NCI-H2227 (cell line): ENCODE data around the gene MAP2K4.
"Not testable (repeated sequence)": the region's sequence is repeated elsewhere in the genome, so short reads cannot be mapped to it uniquely, and the experiment has no call there.

ENCODE experiments used
- DNase-seq: peaks from one replicate; lab custom pipeline; 2025; ENCODE audit not compliant: unreplicated experiment; lab: John Stamatoyannopoulos, UW

Gene MAP2K4

GRCh38 chr17:12020642-12021622 is at the start of gene MAP2K4:
TSS of gene MAP2K4 (plus strand) at chr17:12020877. CDS start at chr17:12020887, 10 bp downstream.
- DNase-seq = peak; percentile 82

DNA sequence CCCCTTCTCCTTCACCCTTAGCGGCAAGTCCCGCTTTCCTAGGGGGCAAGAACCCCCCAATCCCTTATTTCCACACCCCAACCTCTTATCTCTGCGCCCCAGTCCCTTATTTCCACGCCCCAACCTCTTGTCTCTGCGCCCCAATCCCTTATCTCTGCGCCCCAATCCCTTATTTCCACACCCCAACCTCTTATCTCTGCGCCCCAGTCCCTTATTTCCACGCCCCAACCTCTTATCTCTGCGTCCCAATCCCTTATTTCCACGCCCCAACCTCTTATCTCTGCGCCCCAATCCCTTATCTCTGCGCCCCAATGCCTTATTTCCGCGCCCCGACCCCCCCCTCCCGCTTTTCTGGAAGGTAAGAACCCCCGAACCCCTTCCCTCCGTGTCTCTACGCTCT is 47.9 kb upstream of the MAP2K4 start:
- not testable (repeated sequence) for DNase-seq

DNA sequence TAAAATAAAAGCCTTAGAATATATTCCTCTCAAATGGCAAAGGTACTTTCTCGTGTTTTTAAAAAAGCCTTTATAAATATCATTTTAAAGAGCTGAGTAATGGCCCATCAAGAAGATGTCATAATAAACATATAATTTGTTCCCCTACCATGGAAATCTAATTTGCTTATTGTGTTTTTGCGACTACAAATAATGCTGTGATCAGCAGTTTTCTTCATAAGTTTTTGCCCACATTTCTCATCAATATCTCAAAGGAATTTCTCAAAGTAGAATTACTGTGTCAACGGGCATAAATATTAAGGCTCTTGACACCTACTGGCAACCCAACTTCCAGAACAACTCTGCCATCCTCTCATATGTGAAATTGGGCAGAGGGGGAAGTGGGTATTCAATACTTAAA is 40.9 kb upstream of the MAP2K4 start:
- DNase-seq = no peak

- DNase-seq = no peak
Measured at GRCh38 chr17:11980813-11981212, 39.9 kb upstream of the MAP2K4 start.

DNA sequence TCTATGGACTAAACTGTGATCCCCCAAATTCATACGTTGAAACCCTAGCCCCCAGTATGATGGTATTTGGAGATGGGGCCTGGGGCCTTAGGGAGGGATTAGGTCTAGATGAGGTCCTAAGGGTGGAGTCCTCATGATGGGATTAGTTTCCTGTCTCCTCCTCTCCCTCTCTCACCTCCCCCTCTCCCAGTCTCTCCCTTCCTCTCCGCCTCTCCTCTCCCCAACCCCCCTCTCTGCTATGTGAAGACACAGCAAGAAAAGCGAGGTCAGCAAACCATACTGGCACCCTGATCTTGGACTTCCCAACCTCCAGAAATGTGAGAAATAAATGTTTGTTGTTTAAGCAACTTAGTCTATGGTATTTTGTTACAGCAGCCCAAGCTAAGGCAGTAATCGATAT is 38.8 kb upstream of the MAP2K4 start:
- no peak for DNase-seq

DNA sequence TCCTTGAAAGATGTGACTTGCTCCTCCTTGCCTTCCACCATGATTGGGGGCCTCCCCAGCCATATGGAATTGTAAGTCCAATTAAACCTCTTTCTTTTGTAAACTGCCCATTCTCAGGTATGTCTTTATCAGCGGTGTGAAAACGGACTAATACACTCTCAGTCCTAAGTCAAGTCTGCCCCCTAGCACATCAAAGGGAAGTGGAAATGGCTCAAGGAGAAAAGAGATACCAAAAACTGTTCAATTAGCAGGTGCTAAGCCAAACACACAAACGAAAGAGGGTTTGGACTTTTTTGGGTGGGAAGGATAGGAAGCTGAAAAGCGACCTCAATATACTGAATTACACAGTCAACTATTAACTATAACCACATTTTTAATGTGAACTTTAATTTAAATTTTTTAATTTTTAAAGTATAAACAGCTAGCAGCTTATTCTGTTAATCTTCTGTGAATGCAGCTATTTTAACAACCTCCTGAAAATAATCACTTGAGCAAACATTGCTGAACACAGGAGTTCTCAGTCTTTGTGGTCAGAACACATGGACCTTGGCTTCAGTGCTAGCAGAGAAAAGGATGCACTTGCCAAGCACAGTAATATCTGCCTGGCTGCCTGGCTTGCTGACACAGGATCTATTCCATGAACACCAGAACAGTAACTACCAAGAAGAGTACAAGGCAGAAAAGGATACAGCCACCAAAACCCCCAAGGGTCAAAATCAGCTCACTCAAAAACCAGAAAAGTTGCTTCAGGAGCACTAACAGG is 34.3 kb upstream of the MAP2K4 start:
- DNase-seq = no peak

GRCh38 chr17:11986942-11987329 is 33.7 kb upstream of the MAP2K4 start:
- peak; percentile 16 for DNase-seq

GRCh38 chr17:11990363-11990983 is 30.2 kb upstream of the MAP2K4 start:
- no peak for DNase-seq

GRCh38 chr17:11991461-11991860 is 29.2 kb upstream of the MAP2K4 start:
- no peak for DNase-seq

DNA sequence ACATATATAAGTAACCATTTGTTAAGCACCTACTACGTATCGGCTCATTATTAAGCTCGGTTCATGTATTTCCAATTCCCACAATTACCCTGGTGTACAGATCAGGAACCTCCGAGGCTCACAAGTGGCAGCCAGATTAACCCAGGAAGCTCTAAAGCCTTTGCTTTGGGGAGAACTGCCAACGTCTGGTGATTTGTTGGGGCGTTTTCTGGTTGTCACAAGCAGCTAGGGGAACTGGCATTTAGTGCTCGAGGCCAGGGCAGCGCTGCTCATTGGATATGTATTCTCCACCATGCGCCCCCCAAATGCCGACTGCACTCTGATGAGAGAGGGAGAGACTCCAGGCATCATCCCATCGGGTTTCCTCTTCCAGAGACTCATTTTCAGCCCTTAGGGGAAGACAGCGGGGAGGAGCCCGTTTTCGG is 23.9 kb upstream of the MAP2K4 start:
- no peak for DNase-seq

GRCh38 chr17:11997147-11997971 is 23.3 kb upstream of the MAP2K4 start, which contains the start of gene ZNF18:
TSS of gene ZNF18 (minus strand) at chr17:11997475. CDS start at chr17:11992829, 4,646 bp downstream.
- peak; percentile 92 for DNase-seq

- no peak for DNase-seq
Measured at GRCh38 chr17:11997972-11998233, 22.8 kb upstream of the MAP2K4 start.

GRCh38 chr17:11999696-12000095 is 21.0 kb upstream of the MAP2K4 start:
- DNase-seq = no peak

DNA sequence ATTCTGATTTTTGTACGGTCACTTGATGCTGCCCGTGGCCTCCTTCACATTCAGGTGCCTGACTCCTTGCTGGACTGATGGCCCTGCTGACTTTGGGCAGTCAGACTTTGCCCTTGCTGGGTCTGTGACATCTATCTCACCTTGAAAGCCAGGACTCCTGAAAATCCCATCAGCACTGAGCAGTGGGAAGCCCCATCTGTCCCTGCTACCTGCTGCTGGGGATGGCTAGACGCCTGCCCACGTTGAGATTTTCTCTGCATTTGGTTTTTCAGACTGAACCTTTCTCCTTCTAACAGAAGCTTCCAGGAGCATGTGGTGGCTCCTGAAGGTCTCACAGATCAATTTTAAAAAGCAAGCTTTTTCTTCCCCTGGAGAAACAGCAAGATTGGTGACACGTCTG is 13.2 kb upstream of the MAP2K4 start:
- DNase-seq = no peak

GRCh38 chr17:12021623-12022140 is 1.0 kb downstream of the MAP2K4 start:
- DNase-seq = no peak

DNA sequence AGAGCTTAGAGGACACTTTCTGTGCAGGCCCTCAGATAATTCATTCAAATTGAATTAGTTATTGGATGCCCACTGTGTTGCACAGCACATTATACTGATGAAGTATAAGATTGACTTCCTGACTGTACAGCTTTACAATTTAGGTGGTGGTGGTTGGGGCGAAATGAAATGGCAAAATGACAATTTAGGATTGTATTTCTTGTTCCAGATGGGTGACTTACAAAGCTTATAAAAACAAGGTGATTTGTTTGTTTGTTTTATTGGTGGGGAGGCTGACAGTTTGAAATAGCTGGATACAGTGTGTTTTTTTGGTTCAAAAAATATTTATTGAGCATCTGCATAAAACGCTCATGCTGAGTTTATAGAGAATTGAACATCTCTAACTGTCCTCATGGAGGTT is 1.6 kb downstream of the MAP2K4 start:
- no peak for DNase-seq

GRCh38 chr17:12024327-12024726 is 3.6 kb downstream of the MAP2K4 start:
- DNase-seq = no peak

- no peak for DNase-seq
Measured at GRCh38 chr17:12027658-12028057, 7.0 kb downstream of the MAP2K4 start.

DNA sequence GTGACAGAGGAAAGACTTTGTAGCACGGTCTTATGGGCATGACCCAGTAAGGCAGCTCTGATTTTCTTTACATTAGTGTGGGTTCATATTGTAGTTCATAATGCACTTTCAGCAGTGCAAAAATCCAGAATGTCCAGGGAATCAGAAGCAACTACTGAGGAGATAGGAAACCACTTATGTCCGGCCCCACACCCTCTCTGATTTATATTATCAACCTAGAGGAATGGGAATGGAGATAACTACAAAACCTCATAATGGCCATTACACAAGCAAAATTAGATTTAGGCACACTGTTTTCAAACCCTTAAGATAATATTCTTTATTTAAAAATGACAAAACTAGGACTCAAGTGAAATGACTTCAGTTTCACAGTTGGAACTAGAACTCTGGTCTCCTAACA is 7.9 kb downstream of the MAP2K4 start:
- no peak for DNase-seq

DNA sequence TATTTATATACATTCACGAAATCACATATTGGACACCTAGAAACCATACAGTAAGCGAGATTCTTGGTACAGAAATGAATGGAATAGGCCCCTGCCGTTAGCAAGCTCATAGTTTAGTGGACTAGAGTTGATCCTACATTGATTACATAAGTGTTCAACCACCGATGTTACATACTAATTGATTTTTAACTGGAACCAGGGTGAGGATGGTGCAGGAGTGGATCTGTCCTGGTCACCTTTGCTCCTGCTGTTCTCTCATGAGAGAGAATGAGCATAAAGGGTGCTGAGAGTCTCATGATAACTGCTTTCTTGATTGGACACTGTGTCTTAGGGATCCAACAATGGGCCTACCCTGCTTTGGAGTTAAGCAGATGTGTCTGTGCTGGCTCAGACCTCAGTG is 13.9 kb downstream of the MAP2K4 start:
- DNase-seq = no peak

- no peak for DNase-seq
Measured at GRCh38 chr17:12035673-12036072, 15.0 kb downstream of the MAP2K4 start.
